GM12891 (cell line): ENCODE measurements around the gene SCN8A.
"Not testable (repeated sequence)": the region's sequence is repeated elsewhere in the genome, so short reads cannot be mapped to it uniquely, and the experiment has no call there.

Source experiments
- DNase-seq: peaks from one replicate; pipeline ENCODE4 v3.0.0; 2011; ENCODE audit warnings: low spot score; ENCODE audit not compliant: insufficient read length
- FAIRE-seq: peaks from 2 replicates; lab custom pipeline; 2011; peaks lifted over from hg19 to GRCh38; lab: Jason Lieb, UNC
- PAX5 ChIP-seq: IDR thresholded peaks from 2 replicates; pipeline ENCODE4 v1.6.1; 2011; ENCODE audit warnings: low read length, moderate library complexity, mild to moderate bottlenecking; ENCODE audit not compliant: insufficient read depth, severe bottlenecking
- POLR2A ChIP-seq: IDR thresholded peaks from 2 replicates; pipeline ENCODE4 v1.6.1; 2011; ENCODE audit warnings: low read depth, low read length, control low read depth
- POLR2AphosphoS5 ChIP-seq: IDR thresholded peaks from 2 replicates; pipeline ENCODE4 v1.6.1; 2011; ENCODE audit warnings: low read depth, low read length, control low read depth
- POU2F2 ChIP-seq: IDR thresholded peaks from 2 replicates; pipeline ENCODE4 v1.6.1; 2011; ENCODE audit warnings: low read depth, mild to moderate bottlenecking, control low read depth, low read length, moderate library complexity
- SPI1 ChIP-seq: IDR thresholded peaks from 2 replicates; pipeline ENCODE4 v1.6.1; 2011; ENCODE audit warnings: low read depth, low read length, control low read depth
- TAF1 ChIP-seq: IDR thresholded peaks from 2 replicates; pipeline ENCODE4 v1.6.1; 2011; ENCODE audit warnings: low read depth, low read length, control low read depth

The SCN8A gene

DNA sequence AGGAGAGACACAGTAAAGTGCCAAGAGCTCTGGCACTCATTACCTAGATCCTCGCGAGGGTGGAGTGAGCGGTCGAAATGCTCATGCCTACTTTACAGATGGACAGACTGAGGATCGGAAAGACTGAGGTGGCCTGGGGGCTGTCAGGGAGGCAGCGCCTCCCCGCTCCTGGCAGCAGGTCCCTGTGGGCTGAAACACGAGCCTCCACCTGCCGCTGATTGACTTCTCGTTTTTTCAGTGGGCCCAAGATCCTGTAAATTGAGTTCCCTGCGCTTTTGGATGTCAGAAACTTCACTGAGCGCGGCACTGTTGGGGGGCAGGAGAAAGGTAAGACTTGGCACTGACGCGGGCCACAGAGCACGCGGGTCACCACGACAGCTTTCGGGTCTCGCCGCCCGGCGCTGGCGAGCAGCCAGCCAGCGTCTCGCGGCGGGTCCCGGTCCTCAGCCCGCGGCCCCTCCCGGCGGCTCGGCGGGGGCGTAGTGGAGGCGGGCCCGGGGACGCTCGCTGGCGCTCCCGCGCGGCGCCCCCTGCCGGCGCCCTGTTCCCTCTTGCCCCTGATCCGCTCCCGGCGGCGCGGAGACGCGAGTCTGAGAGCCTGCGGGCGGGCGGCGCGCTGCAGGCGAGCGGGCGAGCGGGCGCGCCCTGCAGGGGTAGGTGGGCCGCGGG is 552 bp upstream of the SCN8A start:
- peak; percentile 65 for FAIRE-seq
- DNase-seq: peak; percentile 81
- no peak for TF ChIP-seq POLR2AphosphoS5
- no peak for TF ChIP-seq POU2F2
- TF ChIP-seq SPI1: no peak
- TF ChIP-seq PAX5: no peak

DNA sequence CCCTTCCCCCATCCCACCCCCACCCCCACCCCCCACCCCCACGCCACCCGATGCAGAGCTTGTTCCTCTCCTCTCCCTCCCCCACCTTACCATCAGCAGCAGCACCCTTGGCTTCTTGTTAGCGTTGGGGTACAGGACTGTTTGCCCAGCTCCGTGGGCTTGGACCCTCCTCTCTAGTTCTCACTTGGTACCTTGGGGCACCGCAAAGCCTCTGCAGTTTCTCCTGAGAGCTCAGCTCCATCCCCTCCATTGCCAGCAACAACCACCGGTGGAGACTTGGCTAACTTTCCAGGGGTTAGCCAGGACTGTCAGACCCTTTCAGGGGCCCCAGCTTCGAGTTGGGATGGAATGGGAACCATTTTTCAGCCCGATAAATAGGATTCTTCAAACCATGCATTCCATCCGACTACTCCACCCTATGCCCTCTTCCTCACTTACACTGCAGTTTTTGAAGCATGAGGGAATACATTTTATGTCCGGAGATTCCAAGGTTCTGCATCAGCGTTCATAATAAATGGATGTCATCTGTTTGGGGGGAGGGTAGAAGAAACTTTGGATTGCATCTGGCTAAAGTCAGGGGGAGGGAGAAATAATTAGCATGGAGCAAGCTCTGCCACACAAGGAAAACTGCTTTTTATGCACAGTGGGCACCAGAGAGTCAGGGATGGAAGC is 1.1 kb downstream of the SCN8A start:
- no peak for FAIRE-seq
- no peak for DNase-seq
- TF ChIP-seq POLR2A (no peak), POLR2AphosphoS5 (no peak), SPI1 (no peak), PAX5 (no peak), TAF1 (no peak), POU2F2 (no peak)

DNA sequence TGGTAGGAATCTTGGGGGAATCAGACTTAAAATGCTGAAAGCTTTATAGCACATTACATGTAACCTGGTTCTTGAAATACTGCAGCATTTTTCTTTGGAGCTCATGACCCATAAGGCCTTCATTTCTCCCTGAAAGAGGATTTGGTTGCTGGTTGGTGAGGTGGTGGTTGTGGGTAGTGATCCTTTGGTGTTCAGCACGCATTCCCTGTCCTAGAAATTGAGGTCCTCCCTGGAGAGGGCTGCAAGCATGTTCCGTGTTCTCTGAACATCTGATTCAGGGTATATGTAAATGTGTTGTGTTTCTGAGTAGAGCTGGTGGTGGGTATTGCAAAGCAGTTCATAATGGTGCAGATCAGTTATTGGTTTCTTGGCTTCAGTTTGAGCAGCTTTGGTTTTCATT is 2.0 kb downstream of the SCN8A start:
- no peak for TF ChIP-seq POLR2AphosphoS5
- no peak for TF ChIP-seq POLR2A
- TF ChIP-seq TAF1: no peak
- no peak for TF ChIP-seq PAX5
- no peak for TF ChIP-seq POU2F2
- TF ChIP-seq SPI1: no peak
- FAIRE-seq (no peak), DNase-seq (no peak)

DNA sequence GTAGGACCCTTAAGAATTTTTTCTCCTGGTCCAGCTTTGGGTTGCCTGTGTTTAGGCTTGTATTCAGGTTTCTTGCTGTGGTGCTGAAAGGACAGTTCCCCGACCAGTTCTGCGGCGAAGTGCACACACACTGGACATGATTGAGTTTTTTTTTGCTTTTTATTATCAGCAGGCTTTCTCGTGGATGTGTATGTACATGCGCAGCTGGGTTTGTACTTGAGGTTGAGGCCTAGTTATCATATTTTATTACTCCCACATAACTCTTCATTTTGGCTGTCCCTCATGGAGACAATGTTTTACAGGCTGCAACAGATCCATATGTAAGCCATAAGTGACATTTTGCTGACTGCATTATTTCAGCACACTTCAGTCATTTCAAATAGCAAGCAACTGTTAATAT is 2.5 kb downstream of the SCN8A start:
- FAIRE-seq: no peak
- no peak for DNase-seq
- TF ChIP-seq POLR2A: no peak
- TF ChIP-seq POU2F2: no peak

DNA sequence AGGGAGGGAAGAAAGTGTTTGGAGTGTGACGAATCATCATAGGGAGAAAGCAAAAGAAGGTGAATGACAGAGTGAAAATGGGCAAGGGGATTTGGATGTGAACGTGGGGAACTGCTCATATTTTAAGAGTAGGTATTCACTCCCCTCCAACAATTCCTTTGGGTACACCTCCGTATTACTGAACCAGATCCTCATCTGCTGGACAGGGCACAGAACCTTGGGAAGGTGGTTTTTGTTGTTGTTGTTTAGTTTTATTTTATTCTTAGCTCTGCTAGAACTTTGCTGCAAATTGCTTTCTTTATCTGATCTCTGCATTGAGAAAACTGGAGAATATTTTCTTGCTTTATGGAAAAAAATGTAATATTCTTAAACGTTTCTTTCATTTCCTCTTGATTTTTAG is 7.1 kb downstream of the SCN8A start:
- no peak for FAIRE-seq
- no peak for DNase-seq
- TF ChIP-seq PAX5 (no peak), SPI1 (no peak), POLR2A (no peak), TAF1 (no peak), POLR2AphosphoS5 (no peak), POU2F2 (no peak)

DNA sequence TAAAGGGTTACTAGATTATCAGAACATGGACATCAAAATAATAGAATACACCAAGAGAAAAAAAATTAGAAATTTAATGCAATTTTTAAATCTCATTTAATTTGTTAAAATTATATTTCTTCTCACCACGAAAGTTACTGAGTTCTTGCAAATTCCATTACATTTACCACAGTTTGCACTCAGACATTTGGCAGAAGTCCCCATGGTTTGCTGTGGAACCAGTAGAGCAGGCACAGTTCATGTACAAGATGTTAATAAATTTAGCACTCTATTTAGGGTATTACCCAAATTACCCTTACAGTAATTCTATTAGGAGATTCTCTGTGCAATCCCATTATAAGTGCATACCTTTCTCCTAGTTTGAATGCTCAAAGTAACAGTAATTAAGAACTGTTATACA is 9.7 kb downstream of the SCN8A start:
- FAIRE-seq (no peak), DNase-seq (no peak)
- TF ChIP-seq TAF1 (no peak), POLR2A (no peak), POU2F2 (no peak), PAX5 (no peak), SPI1 (no peak), POLR2AphosphoS5 (no peak)

DNA sequence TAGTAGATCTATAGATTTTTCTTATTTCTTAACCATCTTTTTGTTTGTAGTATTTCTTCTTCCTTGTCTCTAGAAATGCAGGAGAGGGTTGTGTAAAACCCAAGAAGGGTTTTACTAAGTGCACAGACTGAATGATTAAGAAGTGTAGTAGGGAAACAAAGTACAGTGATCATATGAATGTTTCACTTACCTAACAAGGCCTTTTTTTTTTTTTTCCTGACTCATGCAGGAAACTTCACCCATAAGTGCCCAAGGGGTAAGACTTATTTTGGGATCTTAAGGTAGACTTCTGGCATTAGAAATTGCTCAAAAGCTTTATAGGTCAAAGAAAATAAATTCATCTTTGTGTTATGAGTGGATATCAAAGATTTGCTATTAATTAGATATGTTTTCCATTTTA is 10.2 kb downstream of the SCN8A start:
- FAIRE-seq (no peak), DNase-seq (no peak)
- TF ChIP-seq PAX5 (no peak), TAF1 (no peak), SPI1 (no peak), POLR2AphosphoS5 (no peak), POLR2A (no peak), POU2F2 (no peak)

DNA sequence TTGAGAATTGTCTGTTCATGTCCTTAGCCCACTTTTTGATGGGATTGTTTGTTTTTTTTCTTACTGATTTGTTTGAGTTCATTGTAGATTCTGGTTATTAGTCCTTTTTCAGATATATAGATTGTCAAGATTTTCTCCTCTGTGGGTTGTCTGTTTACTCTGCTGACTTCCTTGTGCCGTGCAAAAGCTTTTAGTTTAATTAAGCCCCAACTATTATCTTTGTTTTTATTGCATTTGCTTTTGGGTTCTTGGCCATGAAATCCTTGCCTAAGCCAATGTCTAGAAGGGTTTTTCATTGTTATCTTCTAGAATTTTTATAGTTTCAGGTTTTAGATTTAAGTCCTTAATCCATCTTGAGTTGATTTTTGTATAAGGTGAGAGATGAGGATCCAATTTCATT is 14.9 kb downstream of the SCN8A start:
- FAIRE-seq: not testable (repeated sequence)

DNA sequence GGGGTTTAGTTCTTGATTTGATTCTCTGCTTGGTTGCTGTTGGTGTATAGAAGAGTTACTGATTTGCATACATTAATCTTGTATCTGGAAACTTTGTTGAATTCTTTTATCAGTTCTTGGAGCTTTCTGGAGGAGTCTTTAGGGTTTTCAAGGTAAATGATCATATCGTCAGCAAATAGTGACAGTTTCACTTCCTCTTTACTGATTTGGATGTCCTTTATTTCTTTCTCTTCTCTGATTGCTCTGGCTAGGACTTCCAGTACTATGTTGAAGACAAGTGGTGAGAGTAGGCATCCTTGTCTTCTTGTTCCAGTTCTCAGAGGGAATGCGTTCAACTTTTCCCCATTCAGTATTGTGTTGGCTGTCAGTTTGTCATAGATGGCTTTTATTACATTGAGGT is 16.2 kb downstream of the SCN8A start:
- not testable (repeated sequence) for DNase-seq, FAIRE-seq
- TF ChIP-seq SPI1: peak; percentile 81

More for the DNA sequence above, 14.9 kb downstream of the SCN8A start:
- DNase-seq: not testable (repeated sequence)

DNA sequence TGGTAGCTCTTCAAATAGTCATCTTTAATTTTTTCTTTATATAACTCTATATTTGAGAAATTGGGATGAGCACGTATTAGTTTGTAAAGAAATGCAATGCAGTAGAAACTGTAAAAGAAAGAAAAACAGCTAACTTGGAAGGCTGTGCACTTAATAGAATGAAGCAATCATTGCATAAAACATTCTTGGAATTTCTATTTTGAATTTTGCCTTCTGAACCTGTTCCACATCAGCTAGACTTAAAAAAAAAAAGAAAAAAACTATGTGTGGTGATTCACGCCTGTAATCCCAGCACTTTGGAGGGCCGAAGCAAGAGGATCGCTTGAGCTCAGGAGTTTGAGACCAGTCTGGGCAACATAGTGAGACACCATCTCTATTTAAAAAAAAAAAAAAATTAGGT is 29.4 kb downstream of the SCN8A start:
- FAIRE-seq (no peak), DNase-seq (no peak)
- no peak for TF ChIP-seq POLR2AphosphoS5
- TF ChIP-seq SPI1: no peak
- no peak for TF ChIP-seq PAX5
- no peak for TF ChIP-seq POLR2A
- no peak for TF ChIP-seq TAF1
- no peak for TF ChIP-seq POU2F2

DNA sequence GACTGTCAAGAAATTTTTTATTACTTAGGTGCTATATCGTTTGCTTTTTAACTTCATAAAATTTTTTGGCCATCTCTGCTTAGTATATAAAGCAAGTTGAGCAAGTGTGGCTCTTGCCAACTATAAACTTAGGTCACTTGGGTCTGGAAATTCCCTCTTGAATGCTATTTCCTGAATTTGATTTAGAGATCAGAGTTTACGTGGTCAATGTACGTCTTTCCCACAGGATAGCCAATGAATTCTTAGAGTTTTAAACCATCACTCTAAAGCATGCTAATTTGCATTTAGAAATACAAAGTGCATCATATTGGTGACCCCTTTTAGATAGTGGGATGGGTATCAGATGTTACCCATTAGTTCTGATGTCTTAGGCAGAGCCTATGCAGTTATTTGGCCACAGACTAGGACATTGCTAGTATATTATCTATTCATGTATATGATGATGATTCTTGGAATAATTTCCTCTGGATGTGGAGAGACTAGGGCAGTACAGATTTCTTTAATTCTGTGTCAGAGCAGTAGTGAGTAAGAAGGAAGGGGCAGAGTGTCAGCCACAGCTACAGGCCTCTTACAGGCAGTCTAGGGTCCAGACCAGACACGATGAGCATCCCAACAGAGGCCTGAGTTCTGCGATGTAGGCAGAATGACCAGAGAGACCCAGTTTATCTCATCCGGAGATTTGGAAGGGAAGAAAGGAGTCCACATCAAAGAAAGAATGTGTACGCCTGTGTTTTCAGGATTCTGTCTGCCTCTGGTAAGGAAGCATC is 30.3 kb downstream of the SCN8A start:
- no peak for TF ChIP-seq POLR2A
- TF ChIP-seq POU2F2: no peak
- no peak for TF ChIP-seq PAX5
- no peak for TF ChIP-seq SPI1
- no peak for TF ChIP-seq TAF1
- no peak for TF ChIP-seq POLR2AphosphoS5
- FAIRE-seq (no peak), DNase-seq (no peak)
